Astrocyte (in vitro differentiated cells and primary cell): ENCODE results near the gene NPAS3.

Experiments
- CTCF ChIP-seq: IDR thresholded peaks from 2 replicates; pipeline ENCODE4 v1.5.1; 2011; ENCODE audit warnings: low read depth, mild to moderate bottlenecking, inconsistent platforms, low read length, moderate library complexity; ENCODE audit not compliant: insufficient read depth
- EZH2 ChIP-seq: IDR thresholded peaks from 2 replicates; pipeline ENCODE4 v1.6.1; 2012; ENCODE audit warnings: mild to moderate bottlenecking, low read length, inconsistent platforms; ENCODE audit not compliant: insufficient read depth

DNA sequence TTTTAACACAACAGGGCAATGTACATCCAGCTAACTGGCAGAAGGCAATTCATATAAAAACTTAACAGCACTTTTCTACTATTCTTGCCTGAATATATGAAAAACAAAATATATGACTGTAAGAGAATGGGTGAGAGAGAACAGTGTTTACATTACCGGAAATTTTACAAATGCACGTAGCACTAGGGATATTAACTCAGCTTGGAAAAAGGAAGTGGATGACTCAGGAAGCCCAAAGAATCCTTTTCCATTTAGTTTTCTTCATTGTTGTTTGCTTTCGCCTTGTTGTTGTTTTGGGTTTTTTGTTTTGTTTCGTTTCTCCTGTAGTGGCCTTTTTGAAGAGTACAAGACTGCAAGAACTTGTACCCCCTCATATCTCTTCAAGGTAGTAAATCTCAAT is 716.7 kb downstream of the NPAS3 start:
- TF ChIP-seq CTCF (no peak), EZH2 (no peak)
